ENCODE measurements around the gene OGDHL.
"Not testable (repeated sequence)": the region's sequence is repeated elsewhere in the genome, so short reads cannot be mapped to it uniquely, and the experiment has no call there.

- TF ChIP-seq, protein P1, sequence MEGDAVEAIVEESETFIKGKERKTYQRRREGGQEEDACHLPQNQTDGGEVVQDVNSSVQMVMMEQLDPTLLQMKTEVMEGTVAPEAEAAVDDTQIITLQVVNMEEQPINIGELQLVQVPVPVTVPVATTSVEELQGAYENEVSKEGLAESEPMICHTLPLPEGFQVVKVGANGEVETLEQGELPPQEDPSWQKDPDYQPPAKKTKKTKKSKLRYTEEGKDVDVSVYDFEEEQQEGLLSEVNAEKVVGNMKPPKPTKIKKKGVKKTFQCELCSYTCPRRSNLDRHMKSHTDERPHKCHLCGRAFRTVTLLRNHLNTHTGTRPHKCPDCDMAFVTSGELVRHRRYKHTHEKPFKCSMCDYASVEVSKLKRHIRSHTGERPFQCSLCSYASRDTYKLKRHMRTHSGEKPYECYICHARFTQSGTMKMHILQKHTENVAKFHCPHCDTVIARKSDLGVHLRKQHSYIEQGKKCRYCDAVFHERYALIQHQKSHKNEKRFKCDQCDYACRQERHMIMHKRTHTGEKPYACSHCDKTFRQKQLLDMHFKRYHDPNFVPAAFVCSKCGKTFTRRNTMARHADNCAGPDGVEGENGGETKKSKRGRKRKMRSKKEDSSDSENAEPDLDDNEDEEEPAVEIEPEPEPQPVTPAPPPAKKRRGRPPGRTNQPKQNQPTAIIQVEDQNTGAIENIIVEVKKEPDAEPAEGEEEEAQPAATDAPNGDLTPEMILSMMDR (IDR thresholded peaks at IDR 0.05): not testable (repeated sequence)
- not testable (repeated sequence) for TF ChIP-seq POLR2A (IDR thresholded peaks at IDR 0.05)
These were observed 10.8 kb upstream of the OGDHL start for GRCh38 chr10:49772944-49773343.

All from sigmoid colon (tissue), 3 donors.